ENCODE measurements around the gene PMF1.

DNA sequence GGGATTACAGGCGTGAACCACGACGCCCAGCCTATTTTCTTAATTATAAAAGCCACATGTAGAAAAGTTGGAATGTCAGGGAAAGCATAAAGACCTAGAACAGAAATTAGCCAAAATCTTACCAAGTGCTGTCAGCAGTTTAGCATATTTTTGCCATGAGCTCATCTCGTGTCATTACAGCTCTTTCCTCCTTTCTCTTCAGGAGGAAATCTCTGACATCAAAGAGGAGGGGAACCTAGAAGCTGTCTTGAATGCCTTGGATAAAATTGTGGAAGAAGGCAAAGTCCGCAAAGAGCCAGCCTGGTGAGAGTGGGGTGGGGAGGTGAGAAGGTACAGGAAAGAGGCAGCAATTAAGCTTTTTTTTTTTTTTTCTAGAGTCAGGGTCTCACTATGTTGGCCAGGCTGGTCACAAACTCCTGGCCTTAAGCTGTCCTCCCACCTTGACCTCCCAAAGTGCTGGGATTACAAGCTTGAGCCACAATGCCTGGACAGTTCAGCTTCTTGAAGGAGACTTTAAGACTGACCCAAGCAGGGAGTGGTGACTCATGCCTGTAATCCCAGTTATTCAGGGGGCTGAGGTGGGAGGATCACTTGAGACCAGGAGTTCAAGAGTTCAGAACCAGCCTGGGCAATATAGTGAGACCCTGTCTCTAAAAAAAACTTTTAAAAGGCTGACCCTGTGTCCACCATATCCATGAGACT lies 20.8 kb downstream of the PMF1 start:
- TF ChIP-seq EZH2 (IDR thresholded peaks at IDR 0.05): no peak
- no peak for TF ChIP-seq POLR2AphosphoS5 (IDR thresholded peaks at IDR 0.05; ENCODE audit: borderline replicate concordance, low read depth, low read length)
- no peak for TF ChIP-seq FOXP2 (optimal IDR thresholded peaks at IDR 0.05; ENCODE audit: control extremely low read depth, extremely low read length, insufficient read depth)
